HepG2 (cell line): ENCODE data around the gene FUCA2. TPM values are rescaled to one million over a fixed set of nuclear protein-coding genes. Genes with fewer than 3 reads are reported as not detected.

Source experiments
- HOXD1 ChIP-seq: sonication (generic); formaldehyde crosslinking; IDR thresholded peaks from 2 replicates; pipeline ENCODE4 v1.5.0; 2020; ENCODE audit warnings: missing genetic modification reagents
- PAWR ChIP-seq: sonication (generic); formaldehyde crosslinking; IDR thresholded peaks from 2 replicates; pipeline ENCODE4 v1.4.0; 2020; ENCODE audit warnings: missing genetic modification reagents, mild to moderate bottlenecking, borderline replicate concordance
- PAX8 ChIP-seq: sonication (generic); formaldehyde crosslinking; IDR thresholded peaks from 2 replicates; pipeline ENCODE4 v1.8.0; 2022; ENCODE audit warnings: mild to moderate bottlenecking, missing genetic modification reagents, borderline replicate concordance
- PLRG1 ChIP-seq: fragments of 450-650 bp; conservative IDR thresholded peaks from 2 replicates; pipeline ENCODE4 v1.6.1; 2016
- REPIN1 ChIP-seq: sonication (generic); formaldehyde crosslinking; IDR thresholded peaks from 2 replicates; pipeline ENCODE4 v1.8.0; 2022; ENCODE audit warnings: missing genetic modification reagents, low read depth, mild to moderate bottlenecking, borderline replicate concordance
- SMAD3 ChIP-seq: sonication (generic); formaldehyde crosslinking; IDR thresholded peaks from 2 replicates; pipeline ENCODE4 v1.4.0; 2020; ENCODE audit warnings: missing genetic modification reagents
- SMYD3 ChIP-seq: sonication (generic); formaldehyde crosslinking; IDR thresholded peaks from 2 replicates; pipeline ENCODE4 v1.8.1; 2023; ENCODE audit warnings: mild to moderate bottlenecking, missing genetic modification reagents
- SOX5 ChIP-seq: IDR thresholded peaks from 2 replicates; pipeline ENCODE4 v1.6.1; 2016; ENCODE audit warnings: borderline replicate concordance
- SRSF9 ChIP-seq: fragments of 200-400 bp; formaldehyde crosslinking; IDR thresholded peaks from 2 replicates; pipeline ENCODE4 v1.6.1; 2018; ENCODE audit warnings: borderline replicate concordance, mild to moderate bottlenecking, low read depth, low read length; ENCODE audit not compliant: insufficient read depth, poor library complexity, severe bottlenecking
- ZFX ChIP-seq: sonication (generic); formaldehyde crosslinking; IDR thresholded peaks from 2 replicates; pipeline ENCODE4 v1.4.0; 2020; ENCODE audit warnings: mild to moderate bottlenecking, low read depth, missing genetic modification reagents, moderate library complexity
- ZFYVE20 ChIP-seq: sonication (generic); formaldehyde crosslinking; IDR thresholded peaks from 2 replicates; pipeline ENCODE4 v1.8.0; 2023; ENCODE audit warnings: low read depth, mild to moderate bottlenecking, moderate library complexity, missing genetic modification reagents, borderline replicate concordance
- ZNF143 ChIP-seq: sonication (generic); formaldehyde crosslinking; IDR thresholded peaks from 2 replicates; pipeline ENCODE4 v1.4.0; 2020; ENCODE audit warnings: missing genetic modification reagents
- ZNF432 ChIP-seq: sonication (generic); formaldehyde crosslinking; IDR thresholded peaks from 2 replicates; pipeline ENCODE4 v1.5.0; 2020; ENCODE audit warnings: missing genetic modification reagents, mild to moderate bottlenecking, borderline replicate concordance
- polyA plus RNA-seq, 8 experiments: library from polyadenylated mRNA; depleted of rRNA in 3 of 8; stranded (reverse) in 7 of 8; unstranded in 1 of 8; fragments of >200 nt; fragmentation: Illumina TruSeq in 4 of 8; extraction: Trizol in 4 of 8; gene quantifications; 2 replicates each; pipeline versions ENCODE4 v1.2.1 to v1.2.3, GENCODE V29; 2011 to 2016; ENCODE audit warnings: low read depth in 4 of 8, missing spikeins in 1 of 8, mixed read lengths in 1 of 8; ENCODE audit not compliant: insufficient read depth in 1 of 8
- total RNA-seq, 5 experiments: library from RNA; depleted of rRNA; stranded (reverse); fragments of >200 nt; fragmentation: Illumina TruSeq; extraction: Trizol; gene quantifications; 2 replicates each; pipeline ENCODE4 v1.2.3, GENCODE V29; 2016; ENCODE audit warnings: low read depth in 1 of 5
- TF ChIP-seq, protein P1 (sequence below), 2 experiments: fragments of 450-650 bp in 1 of 2; sonication (generic) in 1 of 2; formaldehyde crosslinking; IDR thresholded peaks; 2 replicates each; pipeline versions ENCODE4 v1.5.0 to v1.8.0; 2020 to 2022; ENCODE audit warnings: mild to moderate bottlenecking in 1 of 2, missing genetic modification reagents in 1 of 2
- TF ChIP-seq, protein P2 (sequence below): sonication (generic); formaldehyde crosslinking; IDR thresholded peaks from 2 replicates; pipeline ENCODE4 v1.5.1; 2020; ENCODE audit warnings: mild to moderate bottlenecking, missing genetic modification reagents, borderline replicate concordance
- TF ChIP-seq, protein P3 (sequence below): IDR thresholded peaks from 2 replicates; pipeline ENCODE4 v1.6.1; 2016; ENCODE audit warnings: mild to moderate bottlenecking, missing biosample characterization, missing genetic modification reagents
- TF ChIP-seq, protein P4 (sequence below): sonication (generic); formaldehyde crosslinking; IDR thresholded peaks from 2 replicates; pipeline ENCODE4 v1.5.1; 2020; ENCODE audit warnings: mild to moderate bottlenecking, missing genetic modification reagents, moderate library complexity
- TF ChIP-seq, protein P5 (sequence below): sonication (generic); formaldehyde crosslinking; IDR thresholded peaks from 2 replicates; pipeline ENCODE4 v1.8.0; 2022; ENCODE audit warnings: missing genetic modification reagents, mild to moderate bottlenecking, inconsistent platforms, borderline replicate concordance
- TF ChIP-seq, protein P6 (sequence below): fragments of 450-650 bp; IDR thresholded peaks from 2 replicates; pipeline ENCODE4 v1.6.1; 2017; ENCODE audit warnings: mild to moderate bottlenecking

Gene FUCA2
- total and polyA plus RNA-seq, 2 of the 13 experiments (the other 11 are each of a cell fraction or from before 2014, with no cell fraction given) = 87.4 to 144 TPM

DNA sequence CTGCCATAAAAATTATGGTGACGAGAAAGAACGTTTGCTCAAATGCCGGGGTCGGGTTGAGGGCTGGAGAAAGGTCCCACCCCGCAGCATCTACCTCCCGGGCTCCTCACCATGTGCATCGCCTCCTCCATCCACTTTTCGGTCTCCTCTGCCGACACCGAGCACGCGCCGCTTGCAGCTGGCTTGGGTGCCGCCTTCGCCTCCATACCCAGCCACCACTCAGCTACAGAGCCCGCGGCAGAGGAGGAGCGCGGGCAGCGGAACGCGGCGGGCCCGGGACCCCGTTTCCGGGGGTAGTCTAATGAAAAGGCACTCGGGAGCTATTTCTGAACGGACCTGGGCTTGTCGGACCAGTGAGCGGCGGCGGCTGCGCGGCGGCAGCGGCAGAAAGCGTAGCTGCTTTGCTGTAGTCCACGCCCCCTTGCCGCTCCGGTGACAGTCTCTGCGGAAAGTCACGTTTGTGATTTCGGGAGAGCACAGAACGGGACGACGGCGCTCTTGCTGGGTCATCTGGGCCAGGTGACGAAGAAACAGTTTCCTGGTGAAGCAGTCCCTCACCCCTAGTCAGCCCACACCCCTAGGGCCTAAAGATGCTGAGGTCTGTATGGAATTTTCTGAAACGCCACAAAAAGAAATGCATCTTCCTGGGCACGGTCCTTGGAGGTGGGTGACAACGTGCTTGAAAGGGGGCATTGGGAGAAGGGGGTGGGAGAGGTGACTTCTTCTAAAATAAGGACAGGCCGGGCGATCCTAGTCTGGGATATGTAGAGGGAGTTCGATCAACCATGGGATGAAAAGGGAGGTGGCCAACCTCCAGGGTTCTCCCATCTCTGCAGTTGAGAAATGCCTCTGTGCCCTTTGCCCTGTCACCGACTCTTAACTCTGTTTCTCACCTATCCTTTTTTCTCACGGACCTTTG lies 60.8 kb downstream of the FUCA2 start, which contains the start of the genes ADAT2 and PEX3 (continued):
- TF ChIP-seq PAWR (CRISPR knock-in tag) = 0 out of 2 replicates have a peak, but pooled peaks have one; percentile 70
- TF ChIP-seq SOX5 (CRISPR knock-in tag) = peak; percentile 84
- peak; percentile 53; the same call in 1 of the 2 replicates for TF ChIP-seq PAX8 (CRISPR knock-in tag)
- peak; percentile 100 for TF ChIP-seq SMAD3
- TF ChIP-seq, protein P1, sequence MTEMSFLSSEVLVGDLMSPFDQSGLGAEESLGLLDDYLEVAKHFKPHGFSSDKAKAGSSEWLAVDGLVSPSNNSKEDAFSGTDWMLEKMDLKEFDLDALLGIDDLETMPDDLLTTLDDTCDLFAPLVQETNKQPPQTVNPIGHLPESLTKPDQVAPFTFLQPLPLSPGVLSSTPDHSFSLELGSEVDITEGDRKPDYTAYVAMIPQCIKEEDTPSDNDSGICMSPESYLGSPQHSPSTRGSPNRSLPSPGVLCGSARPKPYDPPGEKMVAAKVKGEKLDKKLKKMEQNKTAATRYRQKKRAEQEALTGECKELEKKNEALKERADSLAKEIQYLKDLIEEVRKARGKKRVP (CRISPR knock-in tag; IDR thresholded peaks at IDR 0.05) = peak in 1 of 2 experiments; percentile 91; a peak in 2 of 4 replicates
- 0 out of 2 replicates have a peak, but pooled peaks have one; percentile 64 for TF ChIP-seq ZFYVE20 (CRISPR knock-in tag)
- TF ChIP-seq HOXD1 = peak; percentile 98
- TF ChIP-seq, protein P2, sequence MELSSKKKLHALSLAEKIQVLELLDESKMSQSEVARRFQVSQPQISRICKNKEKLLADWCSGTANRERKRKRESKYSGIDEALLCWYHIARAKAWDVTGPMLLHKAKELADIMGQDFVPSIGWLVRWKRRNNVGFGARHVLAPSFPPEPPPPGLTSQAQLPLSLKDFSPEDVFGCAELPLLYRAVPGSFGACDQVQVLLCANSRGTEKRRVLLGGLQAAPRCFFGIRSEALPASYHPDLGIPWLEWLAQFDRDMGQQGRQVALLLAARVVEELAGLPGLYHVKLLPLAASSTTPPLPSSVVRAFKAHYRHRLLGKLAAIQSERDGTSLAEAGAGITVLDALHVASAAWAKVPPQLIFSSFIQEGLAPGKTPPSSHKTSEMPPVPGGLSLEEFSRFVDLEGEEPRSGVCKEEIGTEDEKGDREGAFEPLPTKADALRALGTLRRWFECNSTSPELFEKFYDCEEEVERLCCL (CRISPR knock-in tag) = no peak; the same call in 1 of the 2 replicates
- peak; percentile 73 for TF ChIP-seq ZNF143 (CRISPR knock-in tag)
- TF ChIP-seq SMYD3 = peak; percentile 98
- TF ChIP-seq PLRG1 = no peak
- TF ChIP-seq, protein P3, sequence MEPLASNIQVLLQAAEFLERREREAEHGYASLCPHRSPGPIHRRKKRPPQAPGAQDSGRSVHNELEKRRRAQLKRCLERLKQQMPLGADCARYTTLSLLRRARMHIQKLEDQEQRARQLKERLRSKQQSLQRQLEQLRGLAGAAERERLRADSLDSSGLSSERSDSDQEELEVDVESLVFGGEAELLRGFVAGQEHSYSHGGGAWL (CRISPR knock-in tag) = peak; percentile 99
- no peak for TF ChIP-seq SRSF9
- TF ChIP-seq, protein P4, sequence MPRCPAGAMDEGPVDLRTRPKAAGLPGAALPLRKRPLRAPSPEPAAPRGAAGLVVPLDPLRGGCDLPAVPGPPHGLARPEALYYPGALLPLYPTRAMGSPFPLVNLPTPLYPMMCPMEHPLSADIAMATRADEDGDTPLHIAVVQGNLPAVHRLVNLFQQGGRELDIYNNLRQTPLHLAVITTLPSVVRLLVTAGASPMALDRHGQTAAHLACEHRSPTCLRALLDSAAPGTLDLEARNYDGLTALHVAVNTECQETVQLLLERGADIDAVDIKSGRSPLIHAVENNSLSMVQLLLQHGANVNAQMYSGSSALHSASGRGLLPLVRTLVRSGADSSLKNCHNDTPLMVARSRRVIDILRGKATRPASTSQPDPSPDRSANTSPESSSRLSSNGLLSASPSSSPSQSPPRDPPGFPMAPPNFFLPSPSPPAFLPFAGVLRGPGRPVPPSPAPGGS (CRISPR knock-in tag) = peak; percentile 94
- TF ChIP-seq, protein P5, sequence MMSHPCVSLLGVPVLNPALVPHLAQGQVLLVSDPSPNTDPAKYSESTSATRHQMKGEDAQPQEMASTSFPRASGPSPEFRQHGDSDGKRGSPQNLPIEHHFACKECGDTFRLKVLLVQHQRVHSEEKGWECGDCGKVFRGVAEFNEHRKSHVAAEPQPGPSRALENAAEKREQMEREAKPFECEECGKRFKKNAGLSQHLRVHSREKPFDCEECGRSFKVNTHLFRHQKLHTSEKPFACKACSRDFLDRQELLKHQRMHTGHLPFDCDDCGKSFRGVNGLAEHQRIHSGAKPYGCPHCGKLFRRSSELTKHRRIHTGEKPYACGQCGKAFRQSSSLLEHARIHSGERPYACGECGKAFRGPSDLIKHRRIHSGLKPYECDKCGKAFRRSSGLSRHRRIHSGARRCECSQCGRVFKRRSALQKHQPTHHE (CRISPR knock-in tag) = peak; percentile 94
- TF ChIP-seq, protein P6, sequence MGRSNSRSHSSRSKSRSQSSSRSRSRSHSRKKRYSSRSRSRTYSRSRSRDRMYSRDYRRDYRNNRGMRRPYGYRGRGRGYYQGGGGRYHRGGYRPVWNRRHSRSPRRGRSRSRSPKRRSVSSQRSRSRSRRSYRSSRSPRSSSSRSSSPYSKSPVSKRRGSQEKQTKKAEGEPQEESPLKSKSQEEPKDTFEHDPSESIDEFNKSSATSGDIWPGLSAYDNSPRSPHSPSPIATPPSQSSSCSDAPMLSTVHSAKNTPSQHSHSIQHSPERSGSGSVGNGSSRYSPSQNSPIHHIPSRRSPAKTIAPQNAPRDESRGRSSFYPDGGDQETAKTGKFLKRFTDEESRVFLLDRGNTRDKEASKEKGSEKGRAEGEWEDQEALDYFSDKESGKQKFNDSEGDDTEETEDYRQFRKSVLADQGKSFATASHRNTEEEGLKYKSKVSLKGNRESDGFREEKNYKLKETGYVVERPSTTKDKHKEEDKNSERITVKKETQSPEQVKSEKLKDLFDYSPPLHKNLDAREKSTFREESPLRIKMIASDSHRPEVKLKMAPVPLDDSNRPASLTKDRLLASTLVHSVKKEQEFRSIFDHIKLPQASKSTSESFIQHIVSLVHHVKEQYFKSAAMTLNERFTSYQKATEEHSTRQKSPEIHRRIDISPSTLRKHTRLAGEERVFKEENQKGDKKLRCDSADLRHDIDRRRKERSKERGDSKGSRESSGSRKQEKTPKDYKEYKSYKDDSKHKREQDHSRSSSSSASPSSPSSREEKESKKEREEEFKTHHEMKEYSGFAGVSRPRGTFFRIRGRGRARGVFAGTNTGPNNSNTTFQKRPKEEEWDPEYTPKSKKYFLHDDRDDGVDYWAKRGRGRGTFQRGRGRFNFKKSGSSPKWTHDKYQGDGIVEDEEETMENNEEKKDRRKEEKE = no peak
- no peak for TF ChIP-seq ZNF432 (CRISPR knock-in tag)
- TF ChIP-seq REPIN1 (CRISPR knock-in tag) = peak; percentile 100
- peak; percentile 85 for TF ChIP-seq ZFX (CRISPR knock-in tag)
